ENCODE measurements around the gene MTRF1L.

MTRF1L gene

DNA sequence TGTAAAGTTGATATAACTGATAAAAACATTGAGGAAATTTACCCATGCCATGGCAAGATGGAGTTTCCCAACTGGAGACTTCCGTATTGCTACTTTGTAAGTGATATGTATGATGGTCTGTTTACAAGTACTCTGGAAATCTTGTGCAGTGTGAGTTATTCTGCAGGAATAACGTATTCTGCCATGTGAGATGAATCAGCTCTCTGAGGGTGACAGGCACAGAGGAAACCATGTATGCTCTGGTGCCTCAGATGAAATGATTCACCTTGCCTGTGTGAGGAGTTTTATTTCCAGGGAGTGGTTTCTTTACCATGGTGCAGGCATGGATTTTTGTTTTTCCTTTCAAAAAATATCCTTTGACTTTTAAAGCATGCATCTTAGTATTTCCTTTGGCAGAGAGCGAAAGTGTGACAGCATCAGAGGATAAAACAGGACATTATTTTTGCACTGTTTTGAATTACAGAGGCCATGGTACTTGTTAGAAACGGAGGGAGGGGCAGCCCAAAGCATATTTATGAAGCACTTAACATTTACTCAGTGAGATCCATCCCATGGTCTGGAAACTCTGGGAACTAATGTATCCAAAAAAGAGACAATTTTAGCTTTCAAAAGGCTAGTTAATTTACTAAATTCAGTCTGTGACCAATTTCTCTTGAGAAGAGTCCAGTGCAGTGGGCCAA is 36.0 kb upstream of the MTRF1L start:
- no peak for DNase-seq (ENCODE audit: low read depth in 1 of 2, low spot score in 1 of 2)
- TF ChIP-seq SPI1 (IDR thresholded peaks at IDR 0.05; ENCODE audit: borderline replicate concordance, low read depth) (no peak), POLR2AphosphoS5 (IDR thresholded peaks at IDR 0.05; ENCODE audit: low read depth) (no peak), GABPA (IDR thresholded peaks at IDR 0.05; ENCODE audit: low read depth) (no peak)
- TF ChIP-seq, protein P1, sequence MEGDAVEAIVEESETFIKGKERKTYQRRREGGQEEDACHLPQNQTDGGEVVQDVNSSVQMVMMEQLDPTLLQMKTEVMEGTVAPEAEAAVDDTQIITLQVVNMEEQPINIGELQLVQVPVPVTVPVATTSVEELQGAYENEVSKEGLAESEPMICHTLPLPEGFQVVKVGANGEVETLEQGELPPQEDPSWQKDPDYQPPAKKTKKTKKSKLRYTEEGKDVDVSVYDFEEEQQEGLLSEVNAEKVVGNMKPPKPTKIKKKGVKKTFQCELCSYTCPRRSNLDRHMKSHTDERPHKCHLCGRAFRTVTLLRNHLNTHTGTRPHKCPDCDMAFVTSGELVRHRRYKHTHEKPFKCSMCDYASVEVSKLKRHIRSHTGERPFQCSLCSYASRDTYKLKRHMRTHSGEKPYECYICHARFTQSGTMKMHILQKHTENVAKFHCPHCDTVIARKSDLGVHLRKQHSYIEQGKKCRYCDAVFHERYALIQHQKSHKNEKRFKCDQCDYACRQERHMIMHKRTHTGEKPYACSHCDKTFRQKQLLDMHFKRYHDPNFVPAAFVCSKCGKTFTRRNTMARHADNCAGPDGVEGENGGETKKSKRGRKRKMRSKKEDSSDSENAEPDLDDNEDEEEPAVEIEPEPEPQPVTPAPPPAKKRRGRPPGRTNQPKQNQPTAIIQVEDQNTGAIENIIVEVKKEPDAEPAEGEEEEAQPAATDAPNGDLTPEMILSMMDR (IDR thresholded peaks at IDR 0.05; ENCODE audit: insufficient read depth, low read length) = no peak
- Histone ChIP-seq H3K27me3 (ENCODE audit: insufficient read depth, poor library complexity, severe bottlenecking) (no peaks in the 10 kb centered on the region), H3K27ac (replicated peaks) (no peak overlapping the region), H3K4me3 (replicated peaks; ENCODE audit: insufficient read depth, low read length) (no peak overlapping the region)

DNA sequence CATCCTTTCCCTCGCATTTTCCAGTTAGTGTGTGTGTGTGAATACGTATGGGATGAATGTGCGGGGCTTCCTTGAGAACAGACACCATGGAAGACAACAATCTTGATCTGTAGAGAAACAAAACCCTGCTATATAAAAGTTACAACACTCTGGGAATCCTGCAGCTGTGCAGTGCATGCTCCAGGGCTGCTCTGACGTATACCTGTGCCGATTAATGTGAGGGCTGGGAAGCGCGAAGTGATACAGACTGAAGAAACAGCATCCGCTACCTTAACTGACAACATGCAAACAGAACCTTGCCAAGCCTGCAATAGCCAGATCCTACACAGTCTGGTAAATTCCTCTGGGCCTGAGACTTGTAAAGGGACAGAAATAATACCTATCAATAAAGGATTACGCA is 31.6 kb upstream of the MTRF1L start:
- H3K27ac ChIP-seq (replicated peaks) = no peak overlapping the region
- peaks cover 3% of the 10 kb centered on the region for H3K27me3 ChIP-seq (ENCODE audit: insufficient read depth, poor library complexity, severe bottlenecking)
- H3K4me3 ChIP-seq (replicated peaks; ENCODE audit: insufficient read depth, low read length) = no peak overlapping the region
- no peak for TF ChIP-seq GABPA (IDR thresholded peaks at IDR 0.05; ENCODE audit: low read depth)
- no peak for TF ChIP-seq POLR2AphosphoS5 (IDR thresholded peaks at IDR 0.05; ENCODE audit: low read depth)
- TF ChIP-seq, protein P2, sequence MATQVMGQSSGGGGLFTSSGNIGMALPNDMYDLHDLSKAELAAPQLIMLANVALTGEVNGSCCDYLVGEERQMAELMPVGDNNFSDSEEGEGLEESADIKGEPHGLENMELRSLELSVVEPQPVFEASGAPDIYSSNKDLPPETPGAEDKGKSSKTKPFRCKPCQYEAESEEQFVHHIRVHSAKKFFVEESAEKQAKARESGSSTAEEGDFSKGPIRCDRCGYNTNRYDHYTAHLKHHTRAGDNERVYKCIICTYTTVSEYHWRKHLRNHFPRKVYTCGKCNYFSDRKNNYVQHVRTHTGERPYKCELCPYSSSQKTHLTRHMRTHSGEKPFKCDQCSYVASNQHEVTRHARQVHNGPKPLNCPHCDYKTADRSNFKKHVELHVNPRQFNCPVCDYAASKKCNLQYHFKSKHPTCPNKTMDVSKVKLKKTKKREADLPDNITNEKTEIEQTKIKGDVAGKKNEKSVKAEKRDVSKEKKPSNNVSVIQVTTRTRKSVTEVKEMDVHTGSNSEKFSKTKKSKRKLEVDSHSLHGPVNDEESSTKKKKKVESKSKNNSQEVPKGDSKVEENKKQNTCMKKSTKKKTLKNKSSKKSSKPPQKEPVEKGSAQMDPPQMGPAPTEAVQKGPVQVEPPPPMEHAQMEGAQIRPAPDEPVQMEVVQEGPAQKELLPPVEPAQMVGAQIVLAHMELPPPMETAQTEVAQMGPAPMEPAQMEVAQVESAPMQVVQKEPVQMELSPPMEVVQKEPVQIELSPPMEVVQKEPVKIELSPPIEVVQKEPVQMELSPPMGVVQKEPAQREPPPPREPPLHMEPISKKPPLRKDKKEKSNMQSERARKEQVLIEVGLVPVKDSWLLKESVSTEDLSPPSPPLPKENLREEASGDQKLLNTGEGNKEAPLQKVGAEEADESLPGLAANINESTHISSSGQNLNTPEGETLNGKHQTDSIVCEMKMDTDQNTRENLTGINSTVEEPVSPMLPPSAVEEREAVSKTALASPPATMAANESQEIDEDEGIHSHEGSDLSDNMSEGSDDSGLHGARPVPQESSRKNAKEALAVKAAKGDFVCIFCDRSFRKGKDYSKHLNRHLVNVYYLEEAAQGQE (IDR thresholded peaks at IDR 0.05; ENCODE audit: insufficient replicate concordance, low read depth) = no peak
- TF ChIP-seq, protein P1 (IDR thresholded peaks at IDR 0.05; ENCODE audit: insufficient read depth, low read length) = no peak
- TF ChIP-seq SPI1 (IDR thresholded peaks at IDR 0.05; ENCODE audit: borderline replicate concordance, low read depth) = no peak
- no peak for DNase-seq (ENCODE audit: low read depth in 1 of 2, low spot score in 1 of 2)

DNA sequence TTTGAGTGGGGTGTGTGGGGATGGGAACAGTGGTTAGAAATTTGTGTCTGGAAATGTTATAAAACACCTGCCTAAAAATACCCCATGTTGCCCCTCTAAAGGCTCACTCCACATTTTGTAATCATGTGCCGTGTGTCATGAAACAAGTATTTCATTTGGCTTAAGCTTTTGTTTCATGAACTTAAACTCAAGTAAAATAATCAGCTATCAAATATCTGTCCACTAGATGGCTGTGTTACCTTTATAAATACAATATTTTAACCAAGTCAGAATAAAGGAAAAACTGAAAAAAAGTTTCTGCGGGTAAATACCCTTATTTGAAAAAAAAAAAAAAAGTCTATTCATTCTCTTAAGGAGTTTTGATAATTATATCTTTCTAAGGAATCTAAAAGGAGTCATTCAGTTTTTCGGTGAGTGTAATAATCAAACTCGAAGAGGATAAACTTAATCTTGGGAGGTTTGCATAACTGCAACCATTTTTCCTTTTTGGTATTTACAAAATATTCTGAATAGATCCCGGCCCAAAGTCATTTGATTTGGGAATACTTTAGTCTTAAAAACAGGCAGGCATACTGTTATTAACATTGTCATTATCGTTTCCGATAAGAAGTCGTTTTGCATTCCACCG is 29.9 kb upstream of the MTRF1L start:
- H3K4me3 ChIP-seq (replicated peaks; ENCODE audit: insufficient read depth, low read length) = no peak overlapping the region
- TF ChIP-seq, protein P2 (IDR thresholded peaks at IDR 0.05; ENCODE audit: insufficient replicate concordance, low read depth) = no peak
- TF ChIP-seq, protein P1 (IDR thresholded peaks at IDR 0.05; ENCODE audit: insufficient read depth, low read length) = peak; percentile 11
- no peak for TF ChIP-seq GABPA (IDR thresholded peaks at IDR 0.05; ENCODE audit: low read depth)
- DNase-seq (ENCODE audit: low read depth in 1 of 2, low spot score in 1 of 2) = no peak
- no peak overlapping the region for H3K27ac ChIP-seq (replicated peaks)
- peaks cover 3% of the 10 kb centered on the region for H3K27me3 ChIP-seq (ENCODE audit: insufficient read depth, poor library complexity, severe bottlenecking)
